GM21717 (cell line): ENCODE data around the gene TNRC6B.
"Not testable (repeated sequence)": the region's sequence is repeated elsewhere in the genome, so short reads cannot be mapped to it uniquely, and the experiment has no call there.

Experiments used
- ATAC-seq: cut with Tn5 transposase; IDR thresholded peaks from one replicate; pipeline ENCODE4 v1.9.1; 2021; ENCODE audit warnings: mild to moderate bottlenecking, moderate library complexity; ENCODE audit not compliant: unreplicated experiment

The TNRC6B gene

DNA sequence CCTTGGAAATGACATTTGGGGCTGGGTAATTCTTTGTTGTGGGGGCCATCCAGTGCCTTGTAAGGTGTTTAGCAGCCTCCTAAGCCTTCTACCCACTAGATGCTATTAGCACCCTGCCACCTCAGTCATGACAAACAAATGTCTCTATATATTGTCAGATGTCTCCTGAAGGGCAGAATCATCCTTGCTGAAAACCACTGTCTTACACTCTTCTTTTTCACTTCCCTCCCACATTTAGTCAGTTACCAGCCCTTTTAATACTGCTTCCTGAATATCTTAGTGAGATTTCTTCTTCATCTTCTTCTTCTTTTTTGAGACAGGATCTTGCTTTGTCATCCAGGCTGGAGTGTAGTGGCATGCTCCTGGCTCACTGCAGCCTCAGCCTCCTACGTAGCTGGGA lies 33.1 kb downstream of the TNRC6B start:
- ATAC-seq = peak; percentile 61

DNA sequence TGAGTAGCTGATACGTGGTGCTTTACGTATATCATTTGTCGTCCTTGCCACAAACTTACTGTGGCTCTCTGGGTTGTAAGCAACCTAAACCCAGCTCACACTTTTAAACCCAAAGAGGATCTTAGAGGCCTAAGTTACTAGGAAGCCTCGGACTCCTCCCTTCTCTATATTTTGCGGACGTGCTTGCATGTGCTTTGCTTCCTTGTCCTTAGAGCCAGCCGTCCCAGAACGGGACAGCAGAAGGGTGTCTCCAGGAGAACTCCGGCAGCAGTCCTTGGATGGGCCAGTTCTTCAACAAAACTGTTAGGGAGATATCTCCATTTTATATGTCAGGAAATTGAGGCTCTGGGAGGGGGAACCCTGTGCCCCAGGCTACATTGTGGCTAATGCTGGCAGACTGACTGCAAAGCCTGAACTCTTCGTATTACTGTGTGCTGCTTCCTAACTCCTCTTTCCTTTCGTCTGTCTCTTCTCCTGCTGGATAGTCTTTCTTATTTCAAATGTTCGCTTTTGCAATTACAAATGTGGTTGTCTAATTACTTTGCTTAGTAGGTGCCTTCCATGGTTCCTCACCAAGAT lies 33.8 kb downstream of the TNRC6B start:
- ATAC-seq = no peak

DNA sequence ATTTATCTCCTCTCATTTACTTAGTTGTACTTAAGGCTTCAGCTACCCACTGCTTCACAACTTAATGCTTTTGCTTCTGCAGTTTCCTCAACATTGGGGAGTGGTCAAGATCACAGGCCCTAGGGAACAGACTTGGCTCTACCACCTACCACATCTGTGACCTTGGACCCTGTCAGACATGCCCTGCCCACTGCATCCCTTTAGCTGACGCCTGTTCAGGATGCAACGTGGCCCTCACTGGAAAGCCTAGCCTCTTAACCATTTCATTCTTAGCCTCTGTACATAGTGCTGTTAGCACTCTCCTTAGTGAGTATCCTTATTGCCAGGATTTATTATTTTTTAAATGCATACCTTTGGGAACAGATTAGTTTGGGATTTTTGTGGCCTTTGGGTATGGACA lies 34.4 kb downstream of the TNRC6B start:
- no peak for ATAC-seq

DNA sequence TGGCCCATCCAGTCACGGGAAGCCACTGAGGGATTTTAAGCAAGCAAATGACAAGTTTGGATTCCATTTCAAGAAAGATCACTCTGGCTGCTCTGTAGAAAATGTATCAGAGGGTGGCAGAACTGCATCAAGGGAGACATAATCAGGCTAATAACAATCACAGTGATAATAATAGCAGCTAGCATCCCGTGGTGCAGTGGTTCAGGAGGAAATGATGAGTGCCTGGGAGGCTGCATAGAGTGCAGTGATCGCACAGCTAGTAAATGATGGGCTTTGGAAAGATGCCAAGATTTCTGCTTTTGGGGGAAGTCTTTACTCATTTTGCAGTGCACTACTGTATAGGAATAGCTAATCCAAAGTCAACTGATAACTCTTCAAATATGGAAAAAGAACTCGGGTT lies 35.8 kb downstream of the TNRC6B start:
- no peak for ATAC-seq

DNA sequence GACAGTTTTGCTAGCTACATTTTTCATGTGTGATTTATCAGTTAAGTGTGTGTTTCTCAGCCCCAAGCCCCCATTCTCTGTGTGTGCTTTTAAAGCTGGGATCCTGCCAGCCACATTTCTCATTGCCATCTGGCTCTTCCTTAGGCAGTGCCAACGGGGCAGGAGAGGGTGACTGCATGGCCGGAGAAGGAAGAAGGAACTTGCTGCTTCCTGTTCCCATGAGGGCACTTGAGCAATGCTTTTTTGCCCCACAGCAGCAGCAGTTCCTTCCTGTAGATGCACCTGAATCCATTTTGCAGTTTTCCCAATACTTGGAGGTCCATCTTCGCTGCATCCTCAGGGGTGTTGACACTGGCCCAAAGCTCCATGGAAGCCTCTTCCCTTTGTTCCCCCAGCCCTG lies 37.5 kb downstream of the TNRC6B start:
- ATAC-seq = no peak

DNA sequence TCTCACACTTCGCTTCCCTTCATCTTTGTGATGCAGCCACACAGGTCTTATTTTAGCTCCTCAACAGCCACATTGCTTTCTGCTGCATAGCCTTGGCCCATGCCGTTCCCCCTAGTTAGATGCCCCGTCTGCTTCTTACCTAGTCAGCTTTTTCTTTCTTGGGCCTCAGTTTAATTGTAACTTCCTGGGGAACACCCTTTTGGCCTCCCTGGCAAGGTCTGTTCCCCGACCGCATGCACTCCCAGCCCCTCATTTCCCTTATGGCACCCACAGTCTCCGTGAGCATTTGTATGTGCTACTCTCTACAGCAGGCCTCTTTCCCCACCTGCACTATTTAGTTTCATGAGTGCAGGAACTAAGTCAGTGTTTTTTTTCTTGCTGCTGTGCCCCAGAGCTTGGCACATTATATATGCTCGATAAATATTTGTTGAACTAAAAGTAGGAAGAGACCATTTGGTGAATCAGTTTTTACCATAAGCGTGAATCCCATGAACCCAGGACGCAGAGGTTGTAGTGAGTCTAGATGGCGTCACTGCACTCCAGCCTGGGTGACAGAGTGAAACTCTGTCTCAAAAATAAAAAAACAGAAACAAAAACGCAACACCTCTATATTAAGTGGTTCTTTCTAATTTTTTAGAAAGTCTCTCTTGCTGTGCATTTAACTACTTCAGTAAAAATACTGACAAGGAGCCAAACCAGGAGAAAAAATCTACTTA lies 38.5 kb downstream of the TNRC6B start:
- ATAC-seq = no peak

DNA sequence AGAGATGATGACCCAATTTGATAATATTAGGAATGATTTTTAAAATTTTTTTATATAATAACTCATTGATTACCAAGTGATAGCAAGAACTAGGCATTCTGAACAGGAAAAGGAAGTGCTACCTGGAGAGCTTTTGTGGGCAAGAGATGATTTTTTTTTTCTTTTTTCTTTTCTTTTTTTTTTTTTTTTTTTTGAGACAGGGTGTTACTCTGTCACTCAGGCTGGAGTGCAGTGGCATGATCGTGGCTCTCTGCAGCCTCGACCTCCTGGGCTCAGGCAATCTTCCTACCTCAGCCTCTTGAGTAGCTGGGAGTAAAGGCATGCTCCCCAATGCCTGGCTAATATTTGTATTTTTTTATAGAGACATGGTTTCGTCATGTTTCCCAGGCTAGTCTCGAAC lies 40.4 kb downstream of the TNRC6B start:
- no peak for ATAC-seq

DNA sequence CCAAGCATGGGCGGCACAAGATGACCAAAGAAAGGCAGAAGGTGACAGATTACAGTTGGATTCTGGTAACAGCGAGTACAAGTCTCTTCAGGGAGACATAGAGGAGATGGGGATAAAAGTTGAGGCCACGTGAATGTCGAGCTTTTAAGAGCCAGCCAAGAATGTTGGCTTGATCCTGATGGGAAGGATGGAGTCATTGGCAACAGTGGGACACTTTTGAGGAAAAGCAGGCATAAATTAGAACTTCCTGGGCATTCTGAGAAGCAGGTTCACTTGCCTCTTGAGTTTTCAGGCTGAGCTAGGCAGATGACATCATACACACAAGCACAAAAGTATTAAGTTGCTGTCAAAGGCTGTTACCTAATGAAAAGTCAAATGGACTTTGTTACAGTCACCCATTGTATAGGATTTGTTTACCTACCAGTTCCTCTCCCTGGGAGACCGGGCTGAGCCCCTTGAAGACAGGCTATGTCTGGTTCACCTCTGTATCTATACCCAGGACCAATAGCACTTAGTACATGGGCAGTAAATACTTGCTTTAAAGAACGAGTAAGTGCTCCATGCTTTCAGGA lies 41.1 kb downstream of the TNRC6B start:
- ATAC-seq = no peak

DNA sequence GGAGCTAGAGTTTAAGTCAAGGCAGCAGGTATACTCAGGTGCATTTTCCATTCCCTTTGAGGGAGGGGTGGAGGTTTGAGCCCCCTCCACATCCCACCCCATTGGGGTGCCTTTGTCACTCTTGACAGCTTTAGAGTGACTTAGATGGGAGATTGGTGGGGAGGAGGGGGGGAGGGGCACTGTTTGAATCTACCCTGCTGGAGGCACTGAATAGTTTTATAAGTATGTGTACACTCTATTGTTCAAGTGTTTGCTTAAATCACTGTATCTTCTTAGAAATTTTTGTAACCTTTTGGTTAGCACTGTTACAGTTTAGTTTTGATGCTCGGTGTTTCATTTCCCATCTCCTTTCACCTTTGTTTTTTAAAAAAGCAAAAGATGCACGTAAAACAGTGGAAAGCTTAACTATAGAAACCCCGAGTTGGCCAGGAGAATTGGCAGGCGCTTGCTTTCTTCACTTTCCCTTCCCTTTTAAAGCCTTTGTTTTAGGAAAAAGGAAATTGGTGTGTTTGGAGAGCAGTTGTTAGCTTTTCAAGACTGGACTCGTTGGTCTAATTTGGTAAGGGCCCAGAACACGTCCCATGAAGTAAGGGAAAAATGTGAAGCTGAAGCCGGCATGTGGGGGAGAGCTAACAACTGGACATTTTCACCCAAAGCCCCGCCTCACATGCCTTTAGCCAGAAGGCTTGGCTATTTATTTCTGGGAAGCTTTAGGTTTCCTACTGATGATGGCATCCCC lies 42.8 kb downstream of the TNRC6B start:
- ATAC-seq = no peak

DNA sequence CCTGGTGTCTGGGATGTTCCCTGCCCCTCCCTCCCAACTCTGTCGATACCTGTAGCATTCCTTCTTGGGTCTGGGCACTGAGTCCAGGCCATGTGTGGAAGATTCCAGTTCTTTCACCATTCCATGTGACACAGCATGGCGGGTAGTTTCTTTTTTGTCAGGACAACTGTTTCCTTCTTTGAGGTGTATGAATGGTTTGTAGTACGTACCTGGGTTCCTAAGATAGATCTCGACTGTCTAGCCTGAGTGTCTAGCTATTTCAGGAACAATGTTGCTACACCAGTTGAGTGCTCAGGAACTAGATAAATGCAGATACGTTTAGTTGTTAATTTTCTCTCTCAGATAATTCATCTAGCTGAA lies 43.3 kb downstream of the TNRC6B start:
- ATAC-seq = no peak

DNA sequence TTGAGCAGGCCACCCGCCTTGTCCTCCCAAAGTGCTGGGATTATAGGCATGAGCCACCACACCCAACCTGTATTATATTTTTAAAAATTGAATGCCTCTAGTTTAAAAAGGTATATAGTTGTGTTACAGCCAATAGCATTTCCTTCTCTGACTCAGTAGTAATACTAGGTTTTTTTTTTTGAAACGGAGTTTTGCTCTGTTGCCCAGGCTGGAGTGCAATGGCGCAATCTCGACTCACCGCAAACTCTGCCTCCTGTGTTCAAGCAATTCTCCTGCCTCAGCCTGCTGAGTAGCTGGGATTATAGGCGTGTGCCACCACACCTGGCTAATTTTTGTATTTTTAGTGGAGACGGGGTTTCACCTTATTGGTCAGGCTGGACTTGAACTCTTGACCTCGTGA lies 45.3 kb downstream of the TNRC6B start:
- not testable (repeated sequence) for ATAC-seq

DNA sequence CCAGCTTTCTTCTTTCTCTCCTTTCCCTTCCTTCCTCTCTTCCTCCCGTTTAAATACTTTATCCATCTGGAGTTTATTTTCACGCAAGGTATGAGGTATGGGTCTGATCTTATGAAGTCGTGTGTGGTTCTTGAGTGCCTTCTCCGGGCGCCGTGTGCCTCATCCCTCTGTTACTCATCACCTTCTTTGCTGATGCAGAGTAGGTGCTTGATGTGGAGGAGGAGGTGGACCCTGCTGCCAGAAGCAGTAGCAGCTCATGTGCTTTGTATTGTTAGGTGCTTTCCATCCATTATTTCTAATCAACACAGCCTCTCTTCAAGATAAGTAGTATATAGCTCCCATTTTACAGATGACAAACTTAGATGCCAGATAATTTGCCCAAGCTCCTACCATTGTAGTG lies 47.0 kb downstream of the TNRC6B start:
- no peak for ATAC-seq

DNA sequence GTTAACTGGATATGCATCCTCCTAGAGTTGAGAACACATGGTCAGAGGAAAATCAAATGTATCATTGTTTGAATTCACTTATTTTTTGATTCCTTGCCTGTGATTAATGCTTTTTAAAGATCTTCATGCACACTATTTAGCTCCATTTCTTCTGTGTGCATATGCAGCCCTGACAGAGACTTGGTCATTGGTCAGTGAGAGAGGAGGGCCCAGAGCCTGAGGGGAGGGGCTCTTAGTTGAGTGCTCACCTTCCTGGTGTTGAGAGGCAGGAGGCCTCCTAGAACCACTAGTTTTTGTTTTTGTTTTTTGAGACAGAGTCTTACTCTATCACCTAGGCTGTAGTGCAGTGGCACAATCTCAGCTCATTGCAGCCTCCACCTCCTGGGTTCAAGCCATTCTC lies 48.9 kb downstream of the TNRC6B start:
- no peak for ATAC-seq

DNA sequence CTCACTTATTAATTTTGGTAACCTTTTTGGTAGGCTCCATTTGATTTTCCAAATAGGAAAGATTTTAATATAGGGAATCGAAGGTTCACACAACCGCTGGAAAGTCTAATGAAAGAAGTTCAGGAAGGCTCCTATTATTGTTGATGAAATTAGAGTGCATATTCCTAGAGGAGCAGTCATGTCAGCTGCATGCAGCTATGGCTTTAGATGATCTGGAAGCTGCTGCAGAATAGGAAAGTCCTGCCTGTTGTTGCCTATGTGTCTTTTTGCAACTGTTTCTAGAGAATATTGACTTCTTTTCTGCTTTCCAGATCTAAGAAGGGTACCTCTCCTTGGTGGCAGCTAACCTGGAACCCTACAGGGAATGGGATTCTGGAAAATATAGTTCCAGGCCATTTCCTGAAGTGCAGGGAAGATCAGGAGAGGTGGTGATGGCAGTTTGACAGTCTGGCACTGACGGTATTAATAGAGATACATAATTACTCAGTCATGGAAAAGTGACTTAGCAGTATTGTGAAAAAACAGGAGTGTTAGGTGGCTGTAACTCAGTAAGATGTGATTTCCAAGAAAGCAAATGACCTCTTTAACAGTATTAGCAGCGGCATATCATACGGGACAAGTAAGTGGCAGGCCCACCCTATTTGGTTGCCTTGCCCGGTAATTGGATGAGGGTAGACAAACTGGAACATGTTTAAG lies 54.0 kb downstream of the TNRC6B start:
- ATAC-seq = no peak

DNA sequence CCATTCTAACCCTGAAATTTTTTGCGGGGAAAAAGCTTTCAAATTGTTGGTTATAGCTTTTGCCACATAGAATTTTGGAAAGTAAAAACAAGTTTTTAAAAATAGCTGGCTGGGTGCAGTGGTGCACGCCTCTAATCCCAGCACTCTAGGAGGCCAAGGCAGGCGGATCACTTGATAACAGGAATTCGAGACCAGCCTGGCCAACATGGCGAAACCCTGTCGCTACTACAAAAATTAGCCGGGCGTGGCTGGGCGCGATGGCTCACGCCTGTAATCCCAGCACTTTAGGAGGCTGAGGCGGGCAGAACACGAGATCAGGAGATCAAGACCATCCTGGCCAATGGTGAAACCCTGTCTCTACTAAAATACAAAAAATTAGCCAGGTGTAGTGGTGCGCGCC lies 54.9 kb downstream of the TNRC6B start:
- ATAC-seq = no peak

DNA sequence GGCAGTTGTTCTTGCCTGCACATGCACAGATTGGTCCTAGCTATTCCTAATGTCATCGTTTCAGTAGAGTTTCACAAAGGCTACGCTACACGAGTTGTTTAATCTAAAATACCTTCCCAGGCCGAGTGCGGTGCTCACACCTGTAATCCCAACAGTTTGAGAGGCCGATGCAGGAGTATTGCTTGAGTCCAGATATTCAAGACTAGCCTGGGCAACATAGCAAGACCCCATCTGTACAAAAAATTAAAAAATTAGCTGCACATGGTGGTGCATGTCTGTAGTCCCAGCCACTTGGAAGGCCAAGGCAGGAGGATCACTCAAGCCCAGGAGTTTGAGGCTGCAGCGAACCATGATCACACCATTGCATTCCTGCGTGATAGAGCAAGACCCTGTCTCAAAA lies 56.2 kb downstream of the TNRC6B start:
- ATAC-seq = no peak

DNA sequence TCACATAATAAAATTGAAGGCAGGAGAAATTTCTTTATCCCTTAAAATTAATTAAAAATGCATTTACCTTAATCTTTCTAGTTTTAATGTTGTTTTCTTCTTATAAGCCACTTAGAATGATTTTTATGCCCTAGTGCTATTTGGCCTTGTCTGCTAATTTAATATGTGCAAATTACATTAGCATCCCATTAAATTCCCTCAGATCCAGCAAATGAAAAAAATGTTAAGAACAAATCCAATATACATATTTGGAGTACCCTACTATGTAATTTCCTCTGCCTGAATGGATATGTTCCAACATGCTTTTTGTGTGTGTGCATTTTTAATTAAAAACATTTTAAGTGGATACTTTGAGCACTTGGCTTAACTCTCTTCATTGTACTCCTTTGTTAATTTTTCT lies 56.9 kb downstream of the TNRC6B start:
- ATAC-seq = no peak

DNA sequence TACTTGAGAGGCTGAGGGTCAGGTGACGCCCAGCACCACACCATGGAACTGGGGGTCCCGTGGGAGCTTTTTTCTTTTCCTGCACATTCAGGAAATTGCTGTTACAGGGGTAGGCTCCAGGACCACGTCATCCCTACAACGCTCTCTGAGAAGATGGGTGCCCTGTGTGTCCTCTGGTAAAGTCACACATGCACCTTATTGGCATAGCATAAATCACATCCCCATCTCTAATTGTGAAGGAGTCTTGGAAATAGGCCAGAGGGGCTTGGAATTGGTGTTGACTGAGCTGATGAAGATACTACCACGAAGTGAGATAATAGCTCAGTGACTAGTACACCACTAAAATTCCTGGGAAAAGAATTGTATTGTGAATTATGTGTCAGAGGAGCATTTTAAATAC lies 57.6 kb downstream of the TNRC6B start:
- no peak for ATAC-seq

DNA sequence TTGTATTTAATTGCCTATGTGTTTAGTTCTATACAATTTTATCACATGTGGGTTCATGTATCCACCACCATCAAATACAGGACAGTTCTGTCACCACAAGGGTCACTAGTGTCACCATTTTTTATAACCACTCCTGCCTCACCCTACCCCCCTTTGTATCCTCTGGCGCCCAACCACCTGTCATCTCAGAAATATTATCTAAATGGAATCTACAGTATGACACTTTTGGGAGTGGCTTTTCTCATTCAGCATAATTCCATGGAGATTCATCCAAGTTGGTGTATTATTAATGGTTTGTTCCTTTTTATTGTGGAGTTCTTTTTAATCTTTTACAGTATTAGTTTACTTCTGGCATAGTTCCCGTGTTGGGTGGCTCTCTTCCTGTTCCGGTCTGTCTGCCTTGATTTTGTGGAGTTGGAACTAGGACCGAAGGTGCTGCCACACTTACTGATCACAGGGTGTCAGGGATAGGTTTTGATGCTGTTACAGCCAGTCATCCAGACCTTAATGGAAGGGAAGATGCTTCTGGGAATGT lies 58.5 kb downstream of the TNRC6B start:
- ATAC-seq = no peak

DNA sequence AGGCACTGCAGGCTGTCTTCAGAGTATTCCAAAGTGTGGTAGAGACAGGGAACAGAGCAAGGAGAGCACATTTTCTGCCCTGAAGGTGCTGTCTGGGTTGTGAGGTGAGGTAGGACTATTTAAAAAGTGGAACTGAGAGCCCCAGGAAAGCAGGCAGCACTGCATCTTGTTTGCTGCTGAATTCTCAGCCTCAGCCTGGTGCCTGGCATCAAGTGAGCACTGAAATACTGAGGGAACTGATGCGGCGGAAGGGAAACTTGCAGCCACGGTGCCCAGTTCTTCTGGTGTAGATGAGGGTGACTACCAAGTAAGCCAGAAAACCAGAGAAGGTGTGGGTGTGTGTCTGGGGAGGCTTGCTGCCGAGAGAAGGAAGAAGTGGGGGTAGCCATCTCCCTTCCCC lies 59.5 kb downstream of the TNRC6B start:
- ATAC-seq = no peak

DNA sequence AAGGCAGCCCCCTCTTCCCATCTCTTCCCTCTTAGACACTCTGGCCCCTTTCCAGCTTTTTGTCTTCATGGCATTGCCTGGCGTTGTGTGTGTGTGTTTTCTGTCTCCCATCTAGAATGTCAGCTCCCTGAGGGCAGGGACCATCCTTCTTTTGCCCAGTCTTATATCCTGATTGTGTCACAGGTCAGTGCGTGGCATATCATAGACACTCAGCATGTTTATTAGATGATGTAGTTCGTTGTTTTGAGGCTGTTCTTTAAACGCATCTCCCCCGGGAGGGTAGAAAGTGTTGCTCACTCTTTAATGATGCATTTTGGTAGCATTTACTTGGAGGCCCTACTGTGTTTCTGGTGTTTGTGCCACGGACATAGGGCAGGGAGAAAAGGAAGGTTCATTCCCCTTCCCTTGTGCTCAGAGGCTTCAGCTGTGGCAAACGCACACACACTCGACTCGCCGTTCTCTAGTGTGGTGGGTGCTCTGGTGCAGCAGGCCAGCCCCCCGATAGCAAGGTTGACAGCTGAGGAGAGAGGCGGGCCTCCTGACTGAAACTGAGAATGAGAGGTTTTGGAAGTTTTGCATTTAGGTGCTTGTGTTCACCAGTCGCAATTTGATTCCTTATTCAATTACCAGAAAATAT lies 60.2 kb downstream of the TNRC6B start:
- ATAC-seq = no peak
